Subcutaneous abdominal adipose tissue (tissue), 5 donors: ENCODE measurements around the gene ZNF207.
"Not testable (repeated sequence)": the region's sequence is repeated elsewhere in the genome, so short reads cannot be mapped to it uniquely, and the experiment has no call there.

Experiments used
- H3K27ac ChIP-seq: one replicate; pipeline ENCODE4 v1.7.0; 2013; ENCODE audit warnings: low read depth, mild to moderate bottlenecking, inconsistent platforms, low read length, moderate library complexity
- H3K27me3 ChIP-seq, 5 donors: one replicate each; pipeline ENCODE4 v1.7.0; 2013; ENCODE audit warnings: low read length in 5 of 5, inconsistent platforms in 1 of 5; ENCODE audit not compliant: control insufficient read depth in 5 of 5, insufficient read depth in 4 of 5
- H3K36me3 ChIP-seq, 5 donors: one replicate each; pipeline ENCODE4 v1.7.0; 2013; ENCODE audit warnings: low read length in 5 of 5; ENCODE audit not compliant: control insufficient read depth in 5 of 5, insufficient read depth in 5 of 5
- H3K4me1 ChIP-seq, 5 donors: one replicate each; pipeline ENCODE4 v1.7.0; 2013; ENCODE audit warnings: low read length in 5 of 5, mild to moderate bottlenecking in 3 of 5, moderate library complexity in 1 of 5; ENCODE audit not compliant: control insufficient read depth in 5 of 5, insufficient read depth in 5 of 5
- H3K4me3 ChIP-seq, 5 donors: one replicate each; pipeline ENCODE4 v1.7.0; 2013; ENCODE audit warnings: low read length in 5 of 5, low read depth in 1 of 5
- H3K9ac ChIP-seq, 5 donors: one replicate each; pipeline ENCODE4 v1.7.0; 2013; ENCODE audit warnings: low read length in 5 of 5, mild to moderate bottlenecking in 4 of 5, moderate library complexity in 3 of 5
- H3K9me3 ChIP-seq, 5 donors: one replicate each; pipeline ENCODE4 v1.7.0; 2013; ENCODE audit warnings: low read length in 5 of 5; ENCODE audit not compliant: control insufficient read depth in 5 of 5
- donor health status: healthy.
- donor health status: healthy.
- donor health status: healthy.
- donor health status: healthy.
- donor health status: healthy.

ZNF207 gene

DNA sequence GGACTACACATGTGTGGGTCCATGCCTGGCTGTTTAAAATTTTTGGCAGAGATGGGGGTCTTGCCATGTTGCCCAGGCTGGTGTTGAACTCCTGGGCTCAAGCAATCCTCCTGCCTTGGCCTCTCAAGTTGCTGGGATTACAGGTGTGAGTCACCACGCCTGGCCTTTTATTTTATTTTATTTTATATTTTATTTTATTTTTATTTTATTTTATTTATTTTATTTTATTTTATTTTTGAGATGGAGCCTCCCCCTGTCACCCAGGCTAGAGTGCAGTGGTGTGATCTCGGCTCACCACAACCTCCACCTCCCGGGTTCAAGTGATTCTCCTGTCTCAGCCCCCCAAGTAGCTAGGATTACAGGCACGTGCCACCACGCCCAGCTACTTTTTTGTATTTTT lies 33.3 kb upstream of the ZNF207 start:
- H3K4me3 ChIP-seq, H3K9ac ChIP-seq, H3K27me3 ChIP-seq, H3K4me1 ChIP-seq, H3K27ac ChIP-seq, H3K36me3 ChIP-seq, H3K9me3 ChIP-seq: not testable (repeated sequence)

DNA sequence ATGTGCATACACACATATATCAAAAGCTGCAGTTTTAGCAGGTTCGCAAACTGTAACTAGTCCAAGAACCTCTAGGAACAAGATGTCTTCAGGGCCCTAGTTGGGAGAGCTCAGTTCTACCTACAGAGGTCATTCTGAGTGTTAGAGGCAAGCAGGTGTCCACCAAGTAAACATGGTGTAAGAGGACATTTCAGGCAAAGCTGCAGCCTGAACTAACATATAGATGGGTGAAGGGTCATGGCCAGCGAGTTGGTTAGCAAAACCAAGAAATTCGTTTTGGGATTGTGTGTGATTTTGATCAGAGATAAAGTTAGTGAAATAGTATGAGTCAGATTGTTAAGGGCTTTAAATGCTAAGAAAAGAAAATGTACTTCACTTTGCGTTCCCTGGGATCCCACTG lies 32.6 kb upstream of the ZNF207 start:
- no peak overlapping the region for H3K27ac ChIP-seq
- no peak overlapping the region for H3K4me3 ChIP-seq
- peaks cover 0 to 3% (median 0%) of the 10 kb centered on the region in 5 donors for H3K27me3 ChIP-seq
- H3K4me1 ChIP-seq, result no peaks in the 10 kb centered on the region
- H3K9ac ChIP-seq, result no peak overlapping the region
- H3K36me3 ChIP-seq, result no peaks in the 10 kb centered on the region
- H3K9me3 ChIP-seq, result no peaks in the 10 kb centered on the region

GRCh38 chr17:32318071-32318470 lies 31.9 kb upstream of the ZNF207 start:
- no peak overlapping the region for H3K4me3 ChIP-seq
- H3K27ac ChIP-seq, result no peak overlapping the region
- no peak overlapping the region for H3K9ac ChIP-seq
- H3K36me3 ChIP-seq, result no peaks in the 10 kb centered on the region
- peaks cover 0 to 3% (median 0%) of the 10 kb centered on the region in 5 donors for H3K27me3 ChIP-seq
- H3K4me1 ChIP-seq, result no peaks in the 10 kb centered on the region
- no peaks in the 10 kb centered on the region for H3K9me3 ChIP-seq

DNA sequence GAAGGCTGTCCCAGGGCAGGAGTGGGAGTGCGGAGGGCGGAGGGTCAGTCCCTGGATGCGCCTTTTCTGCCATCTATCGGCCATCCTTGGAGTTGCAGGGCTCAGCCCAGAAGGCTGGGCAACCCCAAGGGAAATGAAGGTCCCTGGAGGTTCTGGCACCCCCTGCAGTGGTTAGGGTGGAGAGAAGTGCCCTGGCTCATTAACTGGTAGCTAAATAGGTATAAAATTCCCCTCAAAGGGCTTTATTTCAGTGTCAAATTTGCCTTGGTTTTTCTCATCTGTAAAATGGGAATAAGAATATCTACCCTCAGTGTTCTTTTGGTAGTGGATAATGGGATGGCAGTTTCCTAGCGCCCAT lies 30.4 kb upstream of the ZNF207 start:
- Histone ChIP-seq H3K27me3 (peaks cover 0 to 3% (median 0%) of the 10 kb centered on the region in 5 donors), H3K4me1 (peaks cover 2 to 10% (median 8%) of the 10 kb centered on the region in 5 donors), H3K9ac (no peak overlapping the region), H3K9me3 (no peaks in the 10 kb centered on the region), H3K4me3 (peak overlapping the region in 3 of 5 donors; percentile 13 to 40 (median 17)), H3K27ac (no peak overlapping the region), H3K36me3 (no peaks in the 10 kb centered on the region)

GRCh38 chr17:32320080-32320479 lies 29.9 kb upstream of the ZNF207 start:
- H3K4me3 ChIP-seq, H3K9ac ChIP-seq, H3K36me3 ChIP-seq, H3K27me3 ChIP-seq, H3K27ac ChIP-seq, H3K9me3 ChIP-seq: not testable (repeated sequence)
- peaks cover 2 to 10% (median 9%) of the 10 kb centered on the region in 5 donors for H3K4me1 ChIP-seq

GRCh38 chr17:32320847-32321246 lies 29.1 kb upstream of the ZNF207 start:
- H3K27me3 ChIP-seq, result no peaks in the 10 kb centered on the region
- H3K4me1 ChIP-seq, result peaks cover 2 to 10% (median 9%) of the 10 kb centered on the region in 5 donors
- H3K36me3 ChIP-seq, result no peaks in the 10 kb centered on the region
- H3K27ac ChIP-seq, result no peak overlapping the region
- no peak overlapping the region for H3K9ac ChIP-seq
- no peak overlapping the region for H3K4me3 ChIP-seq
- no peaks in the 10 kb centered on the region for H3K9me3 ChIP-seq

GRCh38 chr17:32323046-32323445 lies 26.9 kb upstream of the ZNF207 start:
- H3K27me3 ChIP-seq, result no peaks in the 10 kb centered on the region
- peaks cover 2 to 10% (median 9%) of the 10 kb centered on the region in 5 donors for H3K4me1 ChIP-seq
- no peak overlapping the region for H3K27ac ChIP-seq
- no peaks in the 10 kb centered on the region for H3K9me3 ChIP-seq
- no peaks in the 10 kb centered on the region for H3K36me3 ChIP-seq
- H3K9ac ChIP-seq, result no peak overlapping the region
- H3K4me3 ChIP-seq, result no peak overlapping the region

GRCh38 chr17:32323811-32324491 lies 26.0 kb upstream of the ZNF207 start:
- Histone ChIP-seq H3K9ac (peak overlapping the region in 4 of 5 donors; percentile 23 to 64 (median 49)), H3K27me3 (no peaks in the 10 kb centered on the region), H3K36me3 (no peaks in the 10 kb centered on the region), H3K27ac (no peak overlapping the region), H3K4me1 (peaks cover 2 to 10% (median 9%) of the 10 kb centered on the region in 5 donors), H3K4me3 (peak overlapping the region in 3 of 5 donors; percentile 43 to 60 (median 50)), H3K9me3 (no peaks in the 10 kb centered on the region)

GRCh38 chr17:32327911-32328310 lies 22.0 kb upstream of the ZNF207 start:
- no peaks in the 10 kb centered on the region for H3K27me3 ChIP-seq
- no peak overlapping the region for H3K27ac ChIP-seq
- H3K9me3 ChIP-seq, result no peaks in the 10 kb centered on the region
- H3K4me3 ChIP-seq, result no peak overlapping the region
- peaks cover 2 to 10% (median 9%) of the 10 kb centered on the region in 5 donors for H3K4me1 ChIP-seq
- peaks cover 0 to 2% (median 0%) of the 10 kb centered on the region in 5 donors for H3K36me3 ChIP-seq
- no peak overlapping the region for H3K9ac ChIP-seq

- Histone ChIP-seq H3K9me3 (no peaks in the 10 kb centered on the region), H3K4me3 (no peak overlapping the region), H3K36me3 (peaks cover 12 to 19% (median 13%) of the 10 kb centered on the region in 5 donors), H3K9ac (no peak overlapping the region), H3K27ac (no peak overlapping the region), H3K27me3 (no peaks in the 10 kb centered on the region), H3K4me1 (no peaks in the 10 kb centered on the region)
These were observed 19.8 kb upstream of the ZNF207 start for GRCh38 chr17:32330147-32330546.
